Measurements from ENCODE around the gene CHI3L1.

The CHI3L1 gene

DNA sequence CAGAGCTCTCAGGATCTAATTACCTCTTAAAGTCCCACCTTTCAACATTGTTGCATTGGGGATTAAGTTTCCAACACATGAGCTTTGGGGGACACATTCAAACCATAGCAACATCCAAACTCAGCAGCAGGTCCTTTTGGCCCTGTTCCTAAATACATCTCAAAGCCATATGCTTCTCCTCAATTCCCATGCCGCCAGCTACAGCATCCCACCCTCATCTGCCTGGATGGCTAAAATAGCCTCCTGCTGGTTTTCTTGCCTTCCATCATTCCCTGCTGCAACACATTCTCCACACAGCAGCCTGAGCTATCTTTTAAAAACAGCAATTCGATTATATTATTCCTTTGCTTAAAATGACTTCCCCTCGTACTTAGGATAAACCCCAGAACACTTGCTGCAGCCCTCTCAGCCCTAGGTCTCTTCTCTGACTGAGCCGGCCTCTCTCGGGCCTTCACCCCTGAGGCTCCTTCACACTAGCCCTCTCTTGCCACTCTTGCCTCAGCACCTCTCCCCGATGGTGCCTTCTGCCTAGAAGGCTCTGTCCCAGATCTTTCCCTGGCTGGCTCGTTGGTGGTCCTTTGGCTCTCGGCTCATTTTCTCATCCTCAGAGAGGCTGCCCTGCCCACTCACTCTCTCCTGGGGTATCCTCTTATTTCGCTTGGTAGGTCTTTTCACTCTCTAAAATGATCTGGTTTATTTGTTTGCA, 27.4 kb downstream of the CHI3L1 start:
- H3K27ac ChIP-seq, result no peak overlapping the region

DNA sequence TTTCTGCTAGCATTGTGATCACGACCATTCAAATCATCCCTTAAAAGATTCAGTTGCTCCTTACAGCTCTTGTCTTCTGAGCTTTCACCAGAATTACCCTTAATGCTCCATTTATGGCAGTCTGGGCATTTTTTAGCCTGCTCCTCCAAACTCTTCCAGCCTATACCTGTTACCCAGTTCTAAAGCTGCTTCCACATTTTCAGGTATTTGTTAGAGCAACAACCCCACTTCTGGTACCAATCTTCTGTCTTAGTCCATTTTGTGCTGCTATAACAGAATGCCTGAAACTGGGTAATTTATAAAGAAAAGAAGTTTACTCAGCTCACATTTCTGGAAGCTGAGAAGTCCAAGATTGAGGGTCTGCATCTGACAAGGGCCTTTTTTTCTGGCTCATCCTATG, 28.1 kb downstream of the CHI3L1 start:
- no peak for DNase-seq (ENCODE audit: low spot score)
- H3K27ac ChIP-seq, result no peak overlapping the region
- no peak overlapping the region for H3K4me3 ChIP-seq
- TF ChIP-seq, protein P1, sequence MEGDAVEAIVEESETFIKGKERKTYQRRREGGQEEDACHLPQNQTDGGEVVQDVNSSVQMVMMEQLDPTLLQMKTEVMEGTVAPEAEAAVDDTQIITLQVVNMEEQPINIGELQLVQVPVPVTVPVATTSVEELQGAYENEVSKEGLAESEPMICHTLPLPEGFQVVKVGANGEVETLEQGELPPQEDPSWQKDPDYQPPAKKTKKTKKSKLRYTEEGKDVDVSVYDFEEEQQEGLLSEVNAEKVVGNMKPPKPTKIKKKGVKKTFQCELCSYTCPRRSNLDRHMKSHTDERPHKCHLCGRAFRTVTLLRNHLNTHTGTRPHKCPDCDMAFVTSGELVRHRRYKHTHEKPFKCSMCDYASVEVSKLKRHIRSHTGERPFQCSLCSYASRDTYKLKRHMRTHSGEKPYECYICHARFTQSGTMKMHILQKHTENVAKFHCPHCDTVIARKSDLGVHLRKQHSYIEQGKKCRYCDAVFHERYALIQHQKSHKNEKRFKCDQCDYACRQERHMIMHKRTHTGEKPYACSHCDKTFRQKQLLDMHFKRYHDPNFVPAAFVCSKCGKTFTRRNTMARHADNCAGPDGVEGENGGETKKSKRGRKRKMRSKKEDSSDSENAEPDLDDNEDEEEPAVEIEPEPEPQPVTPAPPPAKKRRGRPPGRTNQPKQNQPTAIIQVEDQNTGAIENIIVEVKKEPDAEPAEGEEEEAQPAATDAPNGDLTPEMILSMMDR (IDR thresholded peaks at IDR 0.05), result no peak

More for the DNA sequence above, 27.4 kb downstream of the CHI3L1 start:
- H3K4me3 ChIP-seq, result no peak overlapping the region
- TF ChIP-seq, protein P1 (IDR thresholded peaks at IDR 0.05), result no peak
- DNase-seq (ENCODE audit: low spot score), result no peak

DNA sequence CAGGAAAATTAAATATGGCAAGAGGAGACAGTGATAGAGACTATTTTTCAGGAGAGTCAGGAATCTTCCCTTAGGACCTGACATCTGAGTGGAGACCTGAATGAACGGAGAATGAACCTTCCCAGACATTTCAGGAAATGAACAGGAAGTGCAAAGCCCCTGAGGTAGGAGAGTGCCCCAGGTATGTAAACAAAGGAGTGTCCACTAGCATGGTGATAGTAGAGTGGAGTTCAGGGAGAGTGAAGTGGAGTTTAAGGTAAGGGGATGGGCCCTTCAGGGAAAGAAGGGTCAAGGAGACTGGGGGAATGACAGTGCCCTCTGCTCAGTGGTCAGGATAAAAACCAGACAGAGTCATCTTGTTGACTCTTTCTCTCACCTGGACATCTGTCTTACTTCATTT, 30.2 kb downstream of the CHI3L1 start:
- Histone ChIP-seq H3K4me3 (no peak overlapping the region), H3K27ac (no peak overlapping the region)
- DNase-seq (ENCODE audit: low spot score), result no peak
- TF ChIP-seq, protein P1 (IDR thresholded peaks at IDR 0.05), result no peak

DNA sequence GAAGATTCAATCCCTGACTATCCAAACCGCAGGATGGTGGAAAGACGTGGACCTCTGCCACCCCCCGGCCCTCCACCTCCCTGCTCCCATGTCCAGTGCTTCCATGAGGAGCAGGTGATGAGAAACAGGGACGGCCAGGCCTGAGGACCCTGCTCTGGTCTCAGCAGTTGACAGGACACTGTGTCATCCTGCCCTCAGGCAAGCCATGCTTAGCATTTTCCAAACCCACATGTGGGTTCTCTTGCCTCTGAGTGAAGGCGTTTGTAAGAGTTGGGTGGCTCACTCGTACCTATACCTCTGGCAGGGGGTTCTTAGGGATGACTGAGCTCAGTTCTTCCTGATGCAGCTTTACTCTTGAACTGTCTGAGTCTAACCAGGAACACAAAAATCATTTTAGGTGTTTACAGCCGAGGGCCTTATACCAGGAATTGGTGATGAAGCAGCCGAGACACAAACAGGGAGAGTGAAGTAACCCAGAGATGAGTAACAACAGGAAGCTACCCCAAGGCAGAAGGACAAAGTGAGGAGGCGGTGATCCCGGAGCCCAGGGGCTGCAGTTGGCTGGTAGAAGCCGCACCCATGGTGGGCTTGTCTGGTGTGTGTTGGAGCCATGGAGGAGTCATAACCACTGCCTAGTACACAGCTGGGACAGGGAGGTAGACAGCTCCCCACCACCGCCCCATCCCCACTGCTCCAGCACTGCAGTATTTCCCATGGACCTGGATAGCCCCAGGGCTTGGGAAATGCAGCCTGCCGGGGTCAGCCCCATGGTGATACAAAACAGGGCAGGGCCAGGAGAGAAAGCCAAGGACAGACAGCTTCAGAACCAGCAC, 32.3 kb downstream of the CHI3L1 start:
- no peak for DNase-seq (ENCODE audit: low spot score)
- H3K4me3 ChIP-seq, result no peak overlapping the region
- H3K27ac ChIP-seq, result no peak overlapping the region
- TF ChIP-seq, protein P1 (IDR thresholded peaks at IDR 0.05), result no peak

DNA sequence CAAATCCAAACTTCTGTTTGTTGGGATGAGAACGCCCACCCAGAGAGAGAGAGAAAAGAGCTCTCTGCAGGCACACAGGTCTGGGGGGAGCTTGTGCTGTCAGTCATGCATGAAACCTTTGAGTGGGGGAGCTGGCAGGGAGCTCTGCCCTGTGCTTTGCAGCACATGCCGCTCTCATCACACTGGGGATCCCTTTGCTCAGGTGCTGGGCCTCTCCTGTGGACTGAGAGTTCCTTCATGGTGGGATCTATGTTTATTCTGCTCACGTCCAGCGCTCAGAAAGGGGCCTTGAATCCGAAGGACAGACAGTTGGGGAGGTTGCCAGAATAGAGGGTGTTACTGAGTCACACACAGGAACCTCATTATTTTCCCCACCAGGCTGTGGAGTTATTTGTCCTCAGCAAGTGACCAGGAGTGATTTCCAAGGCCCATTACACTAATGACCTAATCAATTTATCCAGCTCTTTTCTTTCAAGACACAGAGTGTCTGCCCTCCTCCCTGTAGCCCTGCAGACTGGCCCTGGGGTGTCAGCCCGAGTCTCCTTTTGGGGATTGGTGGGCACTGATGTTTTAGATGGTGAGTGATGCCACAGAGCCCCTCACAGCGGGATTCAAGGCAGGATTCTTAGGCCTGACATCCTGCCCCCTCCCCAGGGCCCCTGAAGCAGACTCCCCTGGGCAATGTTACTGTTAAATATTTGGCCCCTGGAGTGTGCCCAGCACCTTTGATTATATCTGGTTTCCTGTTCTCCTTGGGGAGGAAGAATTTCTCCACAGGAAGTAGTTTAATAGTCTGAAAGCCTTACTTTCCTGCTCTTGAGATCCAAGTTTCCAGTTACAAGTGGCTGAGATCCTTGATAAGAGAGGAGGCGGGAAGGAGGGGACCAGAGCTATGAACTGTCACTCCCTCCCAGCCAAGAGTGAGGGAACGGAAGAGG, 33.2 kb downstream of the CHI3L1 start:
- TF ChIP-seq, protein P1 (IDR thresholded peaks at IDR 0.05), result no peak
- Histone ChIP-seq H3K27ac (no peak overlapping the region), H3K4me3 (no peak overlapping the region)
- DNase-seq (ENCODE audit: low spot score), result no peak

DNA sequence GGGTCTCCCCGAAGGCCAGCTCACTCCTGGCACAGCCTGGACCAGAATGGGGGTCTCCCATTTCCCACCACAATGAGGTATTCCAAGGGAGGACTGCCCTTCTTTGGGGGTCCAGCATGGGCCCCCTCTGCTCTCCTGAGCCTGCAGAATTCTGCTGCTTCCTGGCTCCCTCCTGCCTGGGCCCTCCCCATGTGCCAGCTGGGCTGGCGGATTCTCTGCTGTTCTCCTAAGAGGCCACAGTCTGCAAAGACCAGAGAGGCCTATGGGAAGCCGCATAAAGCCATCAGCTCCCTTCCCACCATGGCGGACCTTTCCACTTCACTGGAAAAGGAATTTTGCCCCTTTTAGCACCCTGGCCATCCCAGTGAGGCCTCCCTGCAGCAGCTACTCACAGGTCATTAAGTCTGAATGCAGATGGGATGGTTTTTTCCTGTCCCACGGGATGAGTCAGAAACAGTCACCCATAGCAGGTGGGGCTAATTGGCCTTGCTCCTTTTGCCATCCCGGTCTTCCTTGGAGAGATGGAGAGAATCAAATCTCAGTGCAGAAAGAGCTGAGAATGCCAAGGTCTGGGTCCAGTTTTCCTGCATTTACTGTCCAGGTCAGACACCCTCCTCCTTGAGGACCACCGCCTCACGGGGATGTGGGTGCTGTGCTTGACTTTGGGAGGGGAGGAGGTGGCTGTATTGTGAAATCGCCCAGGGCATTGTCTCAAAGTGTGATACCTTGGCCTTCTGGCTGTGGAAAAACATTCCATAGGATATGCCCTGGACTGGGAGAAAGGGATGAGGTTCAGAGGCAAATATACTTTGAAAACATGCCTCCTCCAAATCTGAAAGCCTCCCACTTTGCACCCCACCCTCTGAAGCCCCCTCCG, 34.1 kb downstream of the CHI3L1 start:
- no peak for DNase-seq (ENCODE audit: low spot score)
- Histone ChIP-seq H3K4me3 (no peak overlapping the region), H3K27ac (no peak overlapping the region)
- TF ChIP-seq, protein P1 (IDR thresholded peaks at IDR 0.05), result no peak

Data from coronary artery (tissue), 2 donors.